GM21717 (cell line): ENCODE results near the gene GRIP1.

Experiments
- ATAC-seq: cut with Tn5 transposase; IDR thresholded peaks from one replicate; pipeline ENCODE4 v1.9.1; 2021; ENCODE audit warnings: mild to moderate bottlenecking, moderate library complexity; ENCODE audit not compliant: unreplicated experiment

Gene GRIP1

DNA sequence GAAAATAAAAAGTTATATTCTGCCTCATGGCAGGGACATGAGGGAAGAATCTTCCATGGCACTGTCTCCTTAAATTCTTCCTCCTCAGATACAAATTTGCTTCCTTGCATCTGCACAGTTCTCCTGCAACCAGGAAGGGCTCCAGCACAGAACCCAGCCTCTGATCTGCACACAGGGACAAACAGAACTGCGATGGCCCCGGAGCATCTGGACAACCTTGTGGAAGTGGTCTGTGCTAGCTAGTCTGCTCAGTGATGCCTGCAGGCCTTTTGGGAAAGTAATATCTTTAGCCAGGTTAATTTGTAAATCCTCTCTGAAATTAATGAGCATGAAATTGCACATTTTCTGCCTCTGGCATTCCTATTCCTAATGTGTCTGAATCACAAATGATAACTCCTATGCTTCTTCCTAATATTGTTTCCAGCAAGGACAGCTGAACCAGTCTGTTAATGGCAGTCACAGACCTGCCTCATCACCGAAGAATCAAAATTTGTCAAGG is 74.8 kb downstream of the GRIP1 start:
- ATAC-seq = no peak

- ATAC-seq = no peak
Measured at GRCh38 chr12:66603461-66603860, 75.4 kb downstream of the GRIP1 start.

DNA sequence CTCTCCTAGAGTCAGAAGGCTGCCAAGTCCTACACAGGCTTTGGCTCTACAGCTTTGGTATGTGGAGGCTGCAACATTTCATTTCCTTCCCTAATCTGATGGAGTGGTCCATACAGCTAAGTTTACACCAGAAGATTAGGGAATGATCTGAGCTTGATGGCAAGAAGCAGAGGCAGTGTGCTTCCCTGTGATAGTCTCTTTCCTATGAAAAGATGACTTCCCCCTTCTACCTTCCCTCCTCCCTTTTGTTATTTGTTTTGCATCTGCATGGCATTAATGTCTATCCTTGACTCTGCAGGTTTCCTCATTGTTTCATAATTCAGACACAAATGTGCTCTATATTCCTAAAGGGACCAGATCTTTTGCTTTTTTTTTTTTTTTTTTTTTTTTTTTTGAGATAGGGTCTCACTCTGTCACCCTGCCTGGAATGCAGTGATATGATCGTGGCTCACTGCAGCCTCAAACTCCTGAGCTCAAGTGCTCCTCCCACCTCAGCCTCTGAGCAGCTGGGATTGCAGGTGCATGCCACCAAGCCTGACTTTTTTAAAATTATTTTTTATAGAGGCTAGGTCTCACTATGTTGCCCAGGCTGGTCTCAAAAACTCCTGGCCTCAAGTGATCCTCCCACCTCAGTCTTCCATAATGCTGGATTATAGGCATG is 76.3 kb downstream of the GRIP1 start:
- no peak for ATAC-seq

GRCh38 chr12:66600903-66601302 is 78.0 kb downstream of the GRIP1 start:
- ATAC-seq = no peak

- no peak for ATAC-seq
Measured at GRCh38 chr12:66599816-66600215, 79.1 kb downstream of the GRIP1 start.

DNA sequence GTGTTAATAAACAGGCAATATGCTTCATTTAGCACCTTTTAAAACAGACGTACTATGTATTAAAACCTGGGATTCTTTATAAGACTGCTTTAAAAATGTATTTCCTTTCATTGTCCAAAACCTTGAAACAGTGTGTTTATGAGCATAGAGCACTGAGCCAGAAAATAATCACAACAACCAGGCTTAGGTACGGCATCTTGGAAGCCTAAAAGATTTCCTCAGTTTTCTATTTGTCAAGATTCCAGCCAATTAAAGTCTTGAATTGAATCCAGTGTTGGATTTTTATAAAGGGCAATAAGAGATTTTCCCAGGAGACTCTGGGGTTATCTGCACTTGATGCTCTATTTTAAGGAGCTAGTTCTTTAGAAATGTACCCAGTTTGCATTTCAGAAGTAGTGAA is 80.3 kb downstream of the GRIP1 start:
- ATAC-seq = no peak

- ATAC-seq = no peak
Measured at GRCh38 chr12:66598079-66598478, 80.8 kb downstream of the GRIP1 start.

GRCh38 chr12:66596199-66596598 is 82.7 kb downstream of the GRIP1 start:
- no peak for ATAC-seq

DNA sequence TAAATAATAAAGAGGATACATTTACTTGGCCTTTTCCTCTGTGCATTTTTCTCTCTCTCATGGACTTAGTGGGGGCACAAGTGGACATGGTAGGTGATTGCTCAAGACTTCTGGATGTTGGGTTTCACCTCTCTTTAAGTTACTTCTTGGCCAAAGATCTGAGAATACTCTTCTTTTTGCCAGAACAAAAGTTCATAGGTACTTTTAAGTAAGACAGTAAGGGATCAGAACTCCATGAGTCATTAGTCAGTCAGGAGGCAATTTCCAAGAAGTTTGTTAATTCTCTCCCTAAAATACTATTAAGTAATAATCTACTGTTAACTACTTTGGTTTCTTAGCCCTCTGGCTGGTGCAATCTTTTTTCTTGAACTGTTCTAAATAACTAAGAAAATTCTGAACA is 84.2 kb downstream of the GRIP1 start:
- ATAC-seq = no peak

- no peak for ATAC-seq
Measured at GRCh38 chr12:66590275-66590985, 88.4 kb downstream of the GRIP1 start.

DNA sequence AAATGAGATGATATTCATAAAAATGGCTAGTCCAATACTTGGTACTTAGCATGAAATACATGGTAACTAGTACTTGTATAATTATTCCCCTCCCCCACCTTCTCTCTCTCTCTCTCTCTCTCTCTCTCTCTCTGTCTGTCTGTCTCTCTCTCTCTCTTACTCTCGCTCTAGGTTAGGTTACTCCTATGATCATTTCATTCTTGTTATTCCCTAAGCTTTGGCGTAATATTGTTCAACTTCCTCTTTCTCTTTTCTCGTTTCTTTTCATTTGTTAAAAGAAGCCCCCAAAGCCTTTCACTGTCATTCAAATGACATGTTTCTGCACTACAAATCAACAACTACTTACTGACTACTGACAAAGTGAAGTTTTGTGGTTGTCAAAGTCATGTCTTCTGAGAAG is 89.8 kb downstream of the GRIP1 start:
- ATAC-seq = peak; percentile 52

GRCh38 chr12:66587912-66588311 is 91.0 kb downstream of the GRIP1 start:
- ATAC-seq = no peak

GRCh38 chr12:66584673-66585072 is 94.2 kb downstream of the GRIP1 start:
- no peak for ATAC-seq

- no peak for ATAC-seq
Measured at GRCh38 chr12:66573605-66574004, 105.3 kb downstream of the GRIP1 start.

DNA sequence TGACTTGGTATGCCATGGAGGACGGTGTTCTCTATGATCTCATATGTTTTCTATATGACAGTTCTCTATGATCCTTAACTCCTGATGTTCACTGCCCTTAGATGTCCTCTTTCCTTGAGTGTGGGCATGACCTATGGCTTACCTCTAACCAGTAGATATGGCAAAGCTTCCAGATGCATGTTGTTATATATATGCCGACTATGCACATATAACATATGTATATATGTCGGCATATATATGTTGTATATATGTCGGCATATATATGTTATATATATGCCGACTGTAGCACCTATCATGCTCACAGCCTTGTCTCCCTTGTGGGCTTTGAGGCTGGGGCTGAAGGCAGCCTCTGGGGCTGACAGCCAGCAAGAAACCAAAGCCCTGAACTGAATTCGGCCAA is 106.0 kb downstream of the GRIP1 start:
- ATAC-seq = no peak

- ATAC-seq = no peak
Measured at GRCh38 chr12:66571361-66571915, 107.4 kb downstream of the GRIP1 start.

DNA sequence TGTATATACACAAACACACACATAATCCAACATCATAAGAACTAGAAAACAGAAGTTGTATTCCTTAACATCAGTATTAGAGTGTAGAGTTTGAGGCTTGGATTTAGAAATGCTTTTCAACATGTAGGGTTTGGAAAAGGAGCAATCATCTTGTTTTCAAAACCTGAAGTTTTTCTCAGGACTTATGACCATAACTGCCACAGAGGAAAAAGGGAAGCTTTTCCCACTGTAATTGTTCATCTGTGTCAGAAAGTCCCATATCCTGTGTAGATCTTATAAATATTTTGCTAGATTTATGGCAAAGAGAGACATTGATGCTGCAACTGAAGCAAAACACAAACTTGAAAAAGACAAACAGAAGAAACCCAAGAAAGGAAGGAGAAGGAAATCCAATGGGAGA is 115.7 kb downstream of the GRIP1 start:
- ATAC-seq = no peak

GRCh38 chr12:66555113-66555512 is 123.8 kb downstream of the GRIP1 start:
- no peak for ATAC-seq

GRCh38 chr12:66552716-66553115 is 126.2 kb downstream of the GRIP1 start:
- no peak for ATAC-seq

GRCh38 chr12:66550626-66551025 is 128.2 kb downstream of the GRIP1 start:
- no peak for ATAC-seq

- no peak for ATAC-seq
Measured at GRCh38 chr12:66549050-66549389, 129.9 kb downstream of the GRIP1 start.

- no peak for ATAC-seq
Measured at GRCh38 chr12:66548338-66549049, 130.4 kb downstream of the GRIP1 start.
